IMR-90 (cell line): ENCODE measurements around the gene COL4A3. TPM values are rescaled to one million over a fixed set of nuclear protein-coding genes. Genes with fewer than 3 reads are reported as not detected.

Experiments
- ATAC-seq: fragments of 200-7000 bp; cut with Tn5 transposase; 2 replicates; pipeline ENCODE4 v1.9.1; 2020; ENCODE audit warnings: low read depth, mild to moderate bottlenecking, moderate library complexity
- BruUV-seq: library from RNA; stranded (reverse); fragments of 400-500 nt; replicated peaks from 2 replicates; lab custom pipeline; 2021; lab: Mats Ljungman, UMichigan
- CTCF ChIA-PET: fragments of 300-600 bp; formaldehyde crosslinking; extraction: SDS; loops from one replicate; lab custom pipeline; 2021; ENCODE audit warnings: antibody characterized with exemption; lab: Yijun Ruan, JAX
- POLR2A ChIA-PET: fragments of 300-600 bp; sonication (Branson Sonifier 250); formaldehyde crosslinking; loops from one replicate; lab custom pipeline; 2022; ENCODE audit warnings: antibody characterized with exemption; ENCODE audit not compliant: unreplicated experiment; lab: Charles Lee
- DNase-seq: peaks from one replicate; pipeline ENCODE4 v3.0.0; 2013
- H2AFZ ChIP-seq: replicated peaks from 2 replicates; pipeline ENCODE3; 2013; ENCODE audit warnings: low read length, mild to moderate bottlenecking; ENCODE audit not compliant: poor library complexity
- H2AK5ac ChIP-seq: 2 replicates; pipeline ENCODE4 v1.6.1; 2013; ENCODE audit warnings: low read depth, low read length, inconsistent platforms
- H2AK9ac ChIP-seq: replicated peaks from 2 replicates; pipeline ENCODE3; 2013; ENCODE audit warnings: mild to moderate bottlenecking, low read depth, low read length, moderate library complexity; ENCODE audit not compliant: poor library complexity
- H2BK120ac ChIP-seq: 2 replicates; pipeline ENCODE4 v1.6.1; 2013; ENCODE audit warnings: low read depth, low read length, inconsistent platforms
- H2BK15ac ChIP-seq: 3 replicates; pipeline ENCODE4 v1.6.1; 2013; ENCODE audit warnings: low read depth, low read length, inconsistent platforms
- H2BK20ac ChIP-seq: 2 replicates; pipeline ENCODE4 v1.6.1; 2013; ENCODE audit warnings: low read depth, mild to moderate bottlenecking, inconsistent platforms, low read length, moderate library complexity
- H2BK5ac ChIP-seq: 2 replicates; pipeline ENCODE4 v1.6.1; 2013; ENCODE audit warnings: mild to moderate bottlenecking, low read depth, low read length, inconsistent platforms; ENCODE audit not compliant: poor library complexity, severe bottlenecking
- H3K14ac ChIP-seq: replicated peaks from 2 replicates; pipeline ENCODE4 v1.6.1; 2013; ENCODE audit warnings: low read depth, low read length, inconsistent platforms
- H3K18ac ChIP-seq: 2 replicates; pipeline ENCODE4 v1.6.1; 2013; ENCODE audit warnings: low read depth, low read length, control low read depth
- H3K23ac ChIP-seq: 2 replicates; pipeline ENCODE4 v1.6.1; 2013; ENCODE audit warnings: low read depth, low read length, inconsistent platforms
- H3K27ac ChIP-seq: 2 replicates; pipeline ENCODE4 v1.5.1; 2013; ENCODE audit warnings: mild to moderate bottlenecking, control low read depth, low read length; ENCODE audit not compliant: insufficient read depth
- H3K27me3 ChIP-seq: 2 replicates; pipeline ENCODE4 v1.6.1; 2013; ENCODE audit warnings: low read length; ENCODE audit not compliant: control insufficient read depth, insufficient read depth
- H3K36me3 ChIP-seq: 2 replicates; pipeline ENCODE4 v1.6.1; 2013; ENCODE audit warnings: low read length, mixed read lengths; ENCODE audit not compliant: control insufficient read depth, insufficient read depth
- H3K4ac ChIP-seq: 2 replicates; pipeline ENCODE4 v1.6.1; 2013; ENCODE audit warnings: low read depth, low read length, inconsistent platforms
- H3K4me1 ChIP-seq: 2 replicates; pipeline ENCODE4 v1.6.1; 2013; ENCODE audit warnings: low read length, mixed read lengths; ENCODE audit not compliant: control insufficient read depth, insufficient read depth
- H3K4me2 ChIP-seq: 2 replicates; pipeline ENCODE4 v1.6.1; 2013; ENCODE audit warnings: low read depth, mild to moderate bottlenecking, control low read depth, low read length, moderate library complexity
- H3K4me3 ChIP-seq: 2 replicates; pipeline ENCODE4 v1.5.1; 2013; ENCODE audit warnings: low read depth, mild to moderate bottlenecking, control low read depth, low read length, moderate library complexity; ENCODE audit not compliant: insufficient read depth
- H3K56ac ChIP-seq: 2 replicates; pipeline ENCODE4 v1.6.1; 2013; ENCODE audit warnings: low read length, inconsistent platforms; ENCODE audit not compliant: insufficient read depth; ENCODE audit errors: extremely low read depth
- H3K79me1 ChIP-seq, 2 experiments: 2 replicates each; pipeline ENCODE4 v1.6.1; 2013; ENCODE audit warnings: low read length in 2 of 2, inconsistent platforms in 1 of 2, low read depth in 1 of 2
- H3K9ac ChIP-seq: 2 replicates; pipeline ENCODE4 v1.6.1; 2013; ENCODE audit warnings: low read depth, low read length, control low read depth
- H3K9me1 ChIP-seq: 2 replicates; pipeline ENCODE4 v1.6.1; 2013; ENCODE audit warnings: low read length, inconsistent platforms; ENCODE audit not compliant: insufficient read depth
- H3K9me3 ChIP-seq: 2 replicates; pipeline ENCODE4 v1.6.1; 2013; ENCODE audit warnings: low read length; ENCODE audit not compliant: control insufficient read depth, insufficient read depth
- H4K20me1 ChIP-seq: 2 replicates; pipeline ENCODE4 v1.6.1; 2013; ENCODE audit warnings: low read length, inconsistent platforms; ENCODE audit not compliant: insufficient read depth
- H4K5ac ChIP-seq: 2 replicates; pipeline ENCODE4 v1.6.1; 2013; ENCODE audit warnings: mild to moderate bottlenecking, low read depth, low read length, control low read depth
- H4K8ac ChIP-seq, 2 experiments: 2 replicates each; pipeline ENCODE4 v1.6.1; 2013; ENCODE audit warnings: low read depth in 2 of 2, low read length in 2 of 2, control low read depth in 1 of 2, inconsistent platforms in 1 of 2
- H4K91ac ChIP-seq: 2 replicates; pipeline ENCODE4 v1.6.1; 2013; ENCODE audit warnings: low read depth, low read length, inconsistent platforms; ENCODE audit not compliant: insufficient read depth
- BHLHE40 ChIP-seq: fragments of 150-350 bp; IDR thresholded peaks from 2 replicates; pipeline ENCODE4 v1.6.1; 2016; ENCODE audit warnings: mild to moderate bottlenecking, low read depth, low read length
- CEBPB ChIP-seq: IDR thresholded peaks from 2 replicates; pipeline ENCODE4 v1.6.1; 2012; ENCODE audit warnings: low read depth, low read length, improper control_type of control experiment
- CHD1 ChIP-seq: IDR thresholded peaks from 2 replicates; pipeline ENCODE4 v1.6.1; 2012; ENCODE audit warnings: low read depth, low read length, improper control_type of control experiment
- CTCF ChIP-seq: conservative IDR thresholded peaks from 2 replicates; pipeline ENCODE4 v1.5.1; 2012; ENCODE audit warnings: mild to moderate bottlenecking, low read depth, low read length, improper control_type of control experiment
- ELK1 ChIP-seq: fragments of 150-350 bp; IDR thresholded peaks from 2 replicates; pipeline ENCODE4 v1.6.1; 2016; ENCODE audit warnings: low read depth, mild to moderate bottlenecking, low read length, moderate library complexity, borderline replicate concordance
- FOS ChIP-seq: fragments of 150-350 bp; IDR thresholded peaks from 2 replicates; pipeline ENCODE4 v1.6.1; 2016; ENCODE audit warnings: low read depth, low read length
- MAFK ChIP-seq: IDR thresholded peaks from 2 replicates; pipeline ENCODE4 v1.6.1; 2012; ENCODE audit warnings: low read depth, low read length, improper control_type of control experiment
- MAZ ChIP-seq: IDR thresholded peaks from 2 replicates; pipeline ENCODE4 v1.6.1; 2012; ENCODE audit warnings: low read depth, mild to moderate bottlenecking, low read length, improper control_type of control experiment, moderate library complexity, borderline replicate concordance
- MXI1 ChIP-seq: IDR thresholded peaks from 2 replicates; pipeline ENCODE4 v1.6.1; 2012; ENCODE audit warnings: low read depth, mild to moderate bottlenecking, low read length, moderate library complexity, borderline replicate concordance
- NFE2L2 ChIP-seq: fragments of 150-350 bp; IDR thresholded peaks from 2 replicates; pipeline ENCODE4 v1.6.1; 2016; ENCODE audit warnings: low read depth, mild to moderate bottlenecking, low read length
- POLR2A ChIP-seq: IDR thresholded peaks from 2 replicates; pipeline ENCODE4 v1.6.1; 2012; ENCODE audit warnings: mild to moderate bottlenecking, low read depth, low read length
- RAD21 ChIP-seq: IDR thresholded peaks from 2 replicates; pipeline ENCODE4 v1.6.1; 2012; ENCODE audit warnings: low read length, improper control_type of control experiment
- RCOR1 ChIP-seq: IDR thresholded peaks from 2 replicates; pipeline ENCODE4 v1.6.1; 2012; ENCODE audit warnings: mild to moderate bottlenecking, low read length, improper control_type of control experiment; ENCODE audit not compliant: insufficient replicate concordance
- RFX5 ChIP-seq: IDR thresholded peaks from 2 replicates; pipeline ENCODE4 v1.8.0; 2012; ENCODE audit warnings: low read depth, mild to moderate bottlenecking, low read length, moderate library complexity
- SMC3 ChIP-seq: fragments of 150-350 bp; IDR thresholded peaks from 2 replicates; pipeline ENCODE4 v1.6.1; 2016; ENCODE audit warnings: low read depth, mild to moderate bottlenecking, antibody characterized with exemption, low read length, moderate library complexity
- USF2 ChIP-seq: fragments of 150-350 bp; IDR thresholded peaks from 2 replicates; pipeline ENCODE4 v1.6.1; 2017; ENCODE audit warnings: mild to moderate bottlenecking, antibody characterized with exemption, low read length, low read depth
- WGBS, 2 experiments: methylation state at CpG; one replicate each; pipeline versions ENCODE4 v1.1.5 to v1.1.7; 2013; ENCODE audit warnings: missing lambda C conversion rate in 2 of 2; ENCODE audit not compliant: insufficient read length in 1 of 2; ENCODE audit errors: extremely low coverage in 2 of 2; 5-methylcytosine and 5-hydroxymethylcytosine counted together
- dilution Hi-C: fragments of 300-500 bp; cut with HindIII; formaldehyde crosslinking; loops from one replicate; pipeline ENCODE4 v1.14.3; 2018; ENCODE audit warnings: low sequenced_read_pairs; ENCODE audit not compliant: unreplicated experiment
- in situ Hi-C: fragments of 300-500 bp; cut with MboI; formaldehyde crosslinking; loops from 3 replicates; pipeline ENCODE4 v1.14.3; 2019; ENCODE audit warnings: low sequenced_read_pairs, inconsistent platforms, mixed read lengths
- intact Hi-C: fragments of 100-400 bp; cut with micrococcal nuclease; formaldehyde crosslinking; loops from 2 replicates; pipeline ENCODE4 v1.10.0; 2022
- polyA plus RNA-seq, 3 experiments: library from polyadenylated mRNA; depleted of rRNA; stranded (reverse); fragments of >200 nt; gene quantifications; 2 replicates each; pipeline ENCODE4 v1.2.3, GENCODE V29; 2012; ENCODE audit warnings: low replicate concordance in 1 of 3
- total RNA-seq: library from RNA; depleted of rRNA; stranded (reverse); fragments of >200 nt; gene quantifications from 2 replicates; pipeline ENCODE4 v1.2.3, GENCODE V29; 2012

COL4A3 gene
- total and polyA plus RNA-seq, 2 of the 4 experiments (the other 2 are of a cell fraction): not detected

- Histone ChIP-seq H2BK120ac (no peak overlapping the region), H4K8ac (no peak overlapping the region), H2BK5ac (no peak overlapping the region), H3K4me3 (no peak overlapping the region), H3K18ac (no peak overlapping the region), H2AK9ac (no peak overlapping the region), H3K4ac (no peak overlapping the region), H2AK5ac (no peak overlapping the region), H3K9me3 (no peaks in the 10 kb centered on the region), H2BK15ac (no peak overlapping the region), H4K5ac (no peak overlapping the region), H4K91ac (no peak overlapping the region), H3K14ac (no peak overlapping the region), H3K9ac (no peak overlapping the region), H3K36me3 (no peaks in the 10 kb centered on the region), H3K9me1 (no peaks in the 10 kb centered on the region), H2BK20ac (no peak overlapping the region), H3K4me1 (no peaks in the 10 kb centered on the region), H3K27ac (no peak overlapping the region), H3K27me3 (no peaks in the 10 kb centered on the region; the same call in 1 of the 2 replicates), H3K56ac (no peak overlapping the region), H3K79me1 (no peaks in the 10 kb centered on the region), H3K4me2 (no peak overlapping the region), H3K23ac (no peak overlapping the region), H4K20me1 (no peaks in the 10 kb centered on the region), H2AFZ (no peak overlapping the region)
- DNase-seq (no peak), ATAC-seq (no peak)
- ChIA-PET CTCF (no interaction called here), POLR2A (no interaction called here)
- TF ChIP-seq ELK1: no peak
- TF ChIP-seq MAFK: no peak
- TF ChIP-seq POLR2A: no peak
- TF ChIP-seq SMC3: no peak
- no peak for TF ChIP-seq MAZ
- no peak for TF ChIP-seq BHLHE40
- TF ChIP-seq CHD1: no peak
- TF ChIP-seq RFX5: no peak
- TF ChIP-seq USF2: no peak
- TF ChIP-seq RCOR1: no peak
- TF ChIP-seq MXI1: no peak
- no peak for TF ChIP-seq CTCF
- TF ChIP-seq CEBPB: no peak
- no peak for TF ChIP-seq FOS
- TF ChIP-seq RAD21: no peak
- TF ChIP-seq NFE2L2: no peak
- no TSS peak for BruUV-seq
- dilution Hi-C loops (no loop called here), in situ Hi-C loops (no loop called here), intact Hi-C loops (no loop called here)
- 100% methylated on average over 1 of the region's 5 CpGs; no CpG with 5 or more reads in 1 of the 2 experiments for WGBS, 2 experiments
These were observed 93.4 kb downstream of the COL4A3 start for GRCh38 chr2:227257820-227258219.
